Calu3 (cell line): ENCODE data around the gene BCAS3. TPM values are rescaled to one million over a fixed set of nuclear protein-coding genes. Genes with fewer than 3 reads are reported as not detected.

Source experiments
- BruUV-seq: library from RNA; stranded (reverse); fragments of 400-500 nt; replicated peaks from 2 replicates; lab custom pipeline; 2021; lab: Mats Ljungman, UMichigan
- CTCF ChIA-PET: fragments of 300-600 bp; sonication (Branson Sonifier 250); formaldehyde crosslinking; loops from one replicate; lab custom pipeline; 2022; ENCODE audit warnings: antibody characterized with exemption; lab: Charles Lee
- DNase-seq: peaks from one replicate; pipeline ENCODE4 v3.0.0; 2022
- H3K27ac Mint-ChIP-seq: one replicate; pipeline ENCODE4 v1.8.0; 2022; ENCODE audit warnings: mixed read lengths; ENCODE audit not compliant: unreplicated experiment
- H3K27me3 Mint-ChIP-seq: one replicate; pipeline ENCODE4 v1.8.0; 2022; ENCODE audit warnings: mixed read lengths; ENCODE audit not compliant: unreplicated experiment
- H3K36me3 Mint-ChIP-seq: one replicate; pipeline ENCODE4 v1.8.0; 2022; ENCODE audit warnings: mild to moderate bottlenecking, moderate library complexity, mixed read lengths; ENCODE audit not compliant: insufficient read depth, unreplicated experiment
- H3K4me1 Mint-ChIP-seq: one replicate; pipeline ENCODE4 v1.8.0; 2022; ENCODE audit warnings: mild to moderate bottlenecking, low read depth, mixed read lengths; ENCODE audit not compliant: unreplicated experiment
- H3K4me3 Mint-ChIP-seq: one replicate; pipeline ENCODE4 v1.8.0; 2022; ENCODE audit warnings: mild to moderate bottlenecking, low read depth, moderate library complexity, mixed read lengths; ENCODE audit not compliant: unreplicated experiment
- H3K9me3 Mint-ChIP-seq: one replicate; pipeline ENCODE4 v1.8.0; 2022; ENCODE audit warnings: low read depth, mixed read lengths; ENCODE audit not compliant: unreplicated experiment
- CTCF ChIP-seq: fragments of 200-600 bp; IDR thresholded peaks from one replicate; pipeline ENCODE4 v1.8.0; 2022; ENCODE audit warnings: antibody characterized with exemption; ENCODE audit not compliant: unreplicated experiment
- intact Hi-C: fragments of 100-400 bp; cut with micrococcal nuclease; formaldehyde crosslinking; loops from one replicate; pipeline ENCODE4 v1.10.0; 2022; ENCODE audit not compliant: unreplicated experiment
- total RNA-seq: library from RNA; stranded (reverse); gene quantifications from 2 replicates; pipeline ENCODE4 v1.2.3, GENCODE V29; 2022

The BCAS3 gene
- total RNA-seq, 1 experiment from 2014 or later = 10.9 TPM

GRCh38 chr17:61260071-61260797, 582.6 kb downstream of the BCAS3 start:
- TF ChIP-seq CTCF = no peak
- intact Hi-C loops = no loop called here
- Mint-ChIP-seq H3K27me3 (peaks cover 14% of the 10 kb centered on the region), H3K27ac (no peak overlapping the region), H3K36me3 (no peaks in the 10 kb centered on the region), H3K4me3 (no peak overlapping the region), H3K4me1 (no peaks in the 10 kb centered on the region), H3K9me3 (no peaks in the 10 kb centered on the region)
- DNase-seq = no peak
- CTCF ChIA-PET = no interaction called here
- BruUV-seq = no TSS peak

- peaks cover 14% of the 10 kb centered on the region for H3K27me3 Mint-ChIP-seq
- H3K27ac Mint-ChIP-seq = no peak overlapping the region
- no peaks in the 10 kb centered on the region for H3K36me3 Mint-ChIP-seq
- H3K4me3 Mint-ChIP-seq = no peak overlapping the region
- intact Hi-C loops = no loop called here
- H3K9me3 Mint-ChIP-seq = no peaks in the 10 kb centered on the region
- no peak for DNase-seq
- CTCF ChIA-PET = no interaction called here
- no TSS peak for BruUV-seq
- H3K4me1 Mint-ChIP-seq = peaks cover 8% of the 10 kb centered on the region
- TF ChIP-seq CTCF = no peak
These were observed 583.5 kb downstream of the BCAS3 start for GRCh38 chr17:61261001-61261637.

- no peaks in the 10 kb centered on the region for H3K36me3 Mint-ChIP-seq
- no peak for TF ChIP-seq CTCF
- H3K4me1 Mint-ChIP-seq = peaks cover 15% of the 10 kb centered on the region
- H3K27me3 Mint-ChIP-seq = no peaks in the 10 kb centered on the region
- intact Hi-C loops = no loop called here
- CTCF ChIA-PET = no interaction called here
- no peak overlapping the region for H3K27ac Mint-ChIP-seq
- H3K9me3 Mint-ChIP-seq = no peaks in the 10 kb centered on the region
- H3K4me3 Mint-ChIP-seq = no peak overlapping the region
- no peak for DNase-seq
- BruUV-seq = no TSS peak
These were observed 587.7 kb downstream of the BCAS3 start for GRCh38 chr17:61265397-61265796.

- H3K4me3 Mint-ChIP-seq = no peak overlapping the region
- no peak overlapping the region for H3K27ac Mint-ChIP-seq
- TF ChIP-seq CTCF = no peak
- no TSS peak for BruUV-seq
- intact Hi-C loops = no loop called here
- H3K27me3 Mint-ChIP-seq = no peaks in the 10 kb centered on the region
- DNase-seq = no peak
- H3K36me3 Mint-ChIP-seq = no peaks in the 10 kb centered on the region
- no peaks in the 10 kb centered on the region for H3K9me3 Mint-ChIP-seq
- H3K4me1 Mint-ChIP-seq = peaks cover 15% of the 10 kb centered on the region
- CTCF ChIA-PET = no interaction called here
These were observed 590.2 kb downstream of the BCAS3 start for GRCh38 chr17:61267847-61268246.
